ENCODE data around the gene ATAD3C. TPM values are rescaled to one million over a fixed set of nuclear protein-coding genes. Genes with fewer than 3 reads are reported as not detected.

Gene ATAD3C
- total and polyA plus RNA-seq, 2 of the 4 experiments (the other 2 are of a cell fraction): not detected

DNA sequence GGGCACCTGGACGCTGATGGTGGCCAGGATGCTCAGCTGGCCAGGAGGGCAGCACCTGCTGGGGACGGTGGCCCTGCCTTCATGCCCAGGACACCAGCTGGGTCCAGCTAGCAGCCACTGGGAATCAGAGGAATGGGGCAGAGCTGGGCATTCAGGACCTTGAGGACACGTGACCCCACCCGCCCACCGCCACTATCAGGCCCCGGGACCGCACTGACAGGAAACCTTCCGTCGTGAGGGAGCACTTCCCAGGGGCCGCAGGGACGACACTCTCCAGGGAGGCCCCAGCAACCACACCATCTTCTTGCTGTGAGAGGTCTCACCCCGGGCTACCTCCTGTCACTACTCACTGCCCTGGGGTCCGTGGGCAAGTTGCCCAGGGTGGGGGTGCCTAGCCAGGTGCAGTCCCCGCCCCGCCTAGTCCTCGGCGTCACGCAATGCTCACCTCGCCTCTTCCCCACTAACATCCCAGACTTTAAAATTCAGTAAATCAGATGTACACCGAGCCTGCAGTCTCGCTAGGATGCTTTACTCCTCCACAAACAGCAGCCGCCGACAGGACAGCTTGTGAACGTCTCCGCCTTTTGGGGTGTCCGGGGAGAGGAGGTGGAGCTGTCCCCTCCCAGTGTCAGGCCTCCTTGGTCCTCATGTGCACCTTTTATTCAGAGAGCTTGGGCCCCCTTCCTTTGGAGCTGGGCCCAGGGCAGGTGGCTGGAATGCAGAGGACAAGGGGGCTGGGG, 9.1 kb upstream of the ATAD3C start:
- DNase-seq: no peak
- Histone ChIP-seq H3K4ac (ENCODE audit: low read depth, low read length) (no peak overlapping the region), H4K8ac (ENCODE audit: low read depth in 2 of 2, low read length in 2 of 2) (no peak overlapping the region), H2BK120ac (ENCODE audit: low read depth, low read length) (no peak overlapping the region), H2BK15ac (ENCODE audit: low read depth, low read length) (no peak overlapping the region), H4K5ac (ENCODE audit: low read depth, low read length) (no peak overlapping the region), H3K4me3 (ENCODE audit: insufficient read depth, low read depth, low read length) (no peak overlapping the region), H3K9me1 (ENCODE audit: insufficient read depth, low read length) (0 out of 2 replicates have a peak, but pooled peaks cover 2% of the 10 kb centered on the region), H4K20me1 (ENCODE audit: insufficient read depth, low read length) (no peaks in the 10 kb centered on the region), H3K79me1 (ENCODE audit: low read depth in 1 of 2, low read length in 2 of 2) (0 out of 4 replicates have a peak, but pooled peaks cover 0 to 3% of the 10 kb centered on the region in 2 experiments), H2BK20ac (ENCODE audit: low read depth, low read length) (no peak overlapping the region), H2BK5ac (ENCODE audit: low read depth, low read length, poor library complexity, severe bottlenecking) (no peak overlapping the region), H3K4me2 (ENCODE audit: low read depth, low read length) (no peak overlapping the region), H3K36me3 (ENCODE audit: control insufficient read depth, insufficient read depth, low read length) (no peaks in the 10 kb centered on the region), H3K27ac (ENCODE audit: insufficient read depth, low read length) (no peak overlapping the region), H3K9ac (ENCODE audit: low read depth, low read length) (no peak overlapping the region), H3K27me3 (ENCODE audit: control insufficient read depth, insufficient read depth, low read length) (peaks cover 2% of the 10 kb centered on the region; the same call in 1 of the 2 replicates), H3K14ac (replicated peaks; ENCODE audit: low read depth, low read length) (no peak overlapping the region), H3K23ac (ENCODE audit: low read depth, low read length) (no peak overlapping the region), H3K4me1 (ENCODE audit: control insufficient read depth, insufficient read depth, low read length) (0 out of 2 replicates have a peak, but pooled peaks cover 2% of the 10 kb centered on the region), H3K18ac (ENCODE audit: low read depth, low read length) (no peak overlapping the region), H4K91ac (ENCODE audit: insufficient read depth, low read depth, low read length) (no peak overlapping the region), H2AK5ac (ENCODE audit: low read depth, low read length) (no peak overlapping the region), H3K9me3 (ENCODE audit: control insufficient read depth, insufficient read depth, low read length) (no peaks in the 10 kb centered on the region), H2AFZ (replicated peaks; ENCODE audit: low read length, poor library complexity) (peak overlapping the region; percentile 78), H2AK9ac (replicated peaks; ENCODE audit: low read depth, low read length, poor library complexity) (peak overlapping the region; percentile 21), H3K56ac (ENCODE audit: extremely low read depth, insufficient read depth, low read length) (no peak overlapping the region)
- BruUV-seq (replicated peaks): no TSS peak
- WGBS, 2 experiments (ENCODE audit: extremely low coverage in 2 of 2, insufficient read length in 1 of 2): 94% methylated on average over 7 of the region's 26 CpGs; no CpG with 5 or more reads in 1 of the 2 experiments
- in situ Hi-C loops (cut with MboI; ENCODE audit: low sequenced_read_pairs): no loop called here
- POLR2A ChIA-PET (ENCODE audit: unreplicated experiment): no interaction called here
- intact Hi-C loops (cut with micrococcal nuclease): loop anchor here (5.0 kb wide), 1 partner anchor 33 kb away; the partner anchor contains the start of gene MRPL20
- ATAC-seq (ENCODE audit: low read depth): no peak
- no peak for TF ChIP-seq RAD21 (IDR thresholded peaks at IDR 0.05; ENCODE audit: low read length)
- TF ChIP-seq RFX5 (IDR thresholded peaks at IDR 0.05; ENCODE audit: low read depth, low read length): no peak
- no peak for TF ChIP-seq BHLHE40 (IDR thresholded peaks at IDR 0.05; ENCODE audit: low read depth, low read length)
- no peak for TF ChIP-seq FOS (IDR thresholded peaks at IDR 0.05; ENCODE audit: low read depth, low read length)
- TF ChIP-seq NFE2L2 (IDR thresholded peaks at IDR 0.05; ENCODE audit: low read depth, low read length): no peak
- TF ChIP-seq POLR2A (IDR thresholded peaks at IDR 0.05; ENCODE audit: low read depth, low read length): no peak
- CTCF ChIA-PET: interaction anchor here (1.4 to 2.1 kb wide), 3 partner anchors 10 to 40 kb away, joined by 4 to 6 read pairs (median 6); partner anchors contain the start of gene ATAD3C
- dilution Hi-C loops (cut with HindIII; ENCODE audit: low sequenced_read_pairs, unreplicated experiment): no loop called here
